Measurements from ENCODE around the gene MSH6.

GRCh38 chr2:47819834-47820233 lies 36.9 kb downstream of the MSH6 start:
- TF ChIP-seq, protein P1, sequence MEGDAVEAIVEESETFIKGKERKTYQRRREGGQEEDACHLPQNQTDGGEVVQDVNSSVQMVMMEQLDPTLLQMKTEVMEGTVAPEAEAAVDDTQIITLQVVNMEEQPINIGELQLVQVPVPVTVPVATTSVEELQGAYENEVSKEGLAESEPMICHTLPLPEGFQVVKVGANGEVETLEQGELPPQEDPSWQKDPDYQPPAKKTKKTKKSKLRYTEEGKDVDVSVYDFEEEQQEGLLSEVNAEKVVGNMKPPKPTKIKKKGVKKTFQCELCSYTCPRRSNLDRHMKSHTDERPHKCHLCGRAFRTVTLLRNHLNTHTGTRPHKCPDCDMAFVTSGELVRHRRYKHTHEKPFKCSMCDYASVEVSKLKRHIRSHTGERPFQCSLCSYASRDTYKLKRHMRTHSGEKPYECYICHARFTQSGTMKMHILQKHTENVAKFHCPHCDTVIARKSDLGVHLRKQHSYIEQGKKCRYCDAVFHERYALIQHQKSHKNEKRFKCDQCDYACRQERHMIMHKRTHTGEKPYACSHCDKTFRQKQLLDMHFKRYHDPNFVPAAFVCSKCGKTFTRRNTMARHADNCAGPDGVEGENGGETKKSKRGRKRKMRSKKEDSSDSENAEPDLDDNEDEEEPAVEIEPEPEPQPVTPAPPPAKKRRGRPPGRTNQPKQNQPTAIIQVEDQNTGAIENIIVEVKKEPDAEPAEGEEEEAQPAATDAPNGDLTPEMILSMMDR (IDR thresholded peaks at IDR 0.05; ENCODE audit: low read length): no peak
- no peak for TF ChIP-seq EZH2phosphoT487 (IDR thresholded peaks at IDR 0.05; ENCODE audit: low read length)
